ENCODE data around the gene SRCAP.

DNA sequence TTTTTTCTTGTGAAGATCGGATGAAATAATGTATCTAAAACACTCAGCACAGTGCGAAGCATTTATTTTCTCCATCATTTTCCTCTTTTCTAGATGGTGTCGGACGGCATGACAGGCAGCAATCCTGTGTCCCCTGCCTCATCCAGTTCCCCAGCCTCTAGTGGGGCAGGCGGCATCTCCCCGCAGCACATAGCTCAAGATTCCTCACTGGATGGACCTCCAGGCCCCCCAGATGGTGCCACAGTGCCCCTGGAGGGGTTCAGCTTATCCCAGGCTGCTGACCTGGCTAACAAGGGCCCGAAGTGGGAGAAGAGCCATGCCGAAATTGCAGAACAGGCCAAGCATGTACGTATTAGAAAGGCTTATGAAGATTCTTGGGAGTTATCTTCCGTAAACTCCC, 5.0 kb downstream of the SRCAP start:
- TF ChIP-seq, protein P1, sequence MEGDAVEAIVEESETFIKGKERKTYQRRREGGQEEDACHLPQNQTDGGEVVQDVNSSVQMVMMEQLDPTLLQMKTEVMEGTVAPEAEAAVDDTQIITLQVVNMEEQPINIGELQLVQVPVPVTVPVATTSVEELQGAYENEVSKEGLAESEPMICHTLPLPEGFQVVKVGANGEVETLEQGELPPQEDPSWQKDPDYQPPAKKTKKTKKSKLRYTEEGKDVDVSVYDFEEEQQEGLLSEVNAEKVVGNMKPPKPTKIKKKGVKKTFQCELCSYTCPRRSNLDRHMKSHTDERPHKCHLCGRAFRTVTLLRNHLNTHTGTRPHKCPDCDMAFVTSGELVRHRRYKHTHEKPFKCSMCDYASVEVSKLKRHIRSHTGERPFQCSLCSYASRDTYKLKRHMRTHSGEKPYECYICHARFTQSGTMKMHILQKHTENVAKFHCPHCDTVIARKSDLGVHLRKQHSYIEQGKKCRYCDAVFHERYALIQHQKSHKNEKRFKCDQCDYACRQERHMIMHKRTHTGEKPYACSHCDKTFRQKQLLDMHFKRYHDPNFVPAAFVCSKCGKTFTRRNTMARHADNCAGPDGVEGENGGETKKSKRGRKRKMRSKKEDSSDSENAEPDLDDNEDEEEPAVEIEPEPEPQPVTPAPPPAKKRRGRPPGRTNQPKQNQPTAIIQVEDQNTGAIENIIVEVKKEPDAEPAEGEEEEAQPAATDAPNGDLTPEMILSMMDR (IDR thresholded peaks at IDR 0.05) = no peak
- no peak for TF ChIP-seq EZH2phosphoT487 (IDR thresholded peaks at IDR 0.05)
- no peak for TF ChIP-seq EZH2 (IDR thresholded peaks at IDR 0.05)

Data from neural progenitor cell (in vitro differentiated cells).